Activated naive CD4-positive, alpha-beta T cell treated with anti-CD3 and anti-CD28 coated beads, Interleukin-2, amount 50 U/mL, for 72 hours (primary cell): ENCODE data around the gene GDPD5. TPM values are rescaled to one million over a fixed set of nuclear protein-coding genes. Genes with fewer than 3 reads are reported as not detected.

Experiments
- ATAC-seq, 2 donors: fragments of 150-1000 bp; cut with Tn5 transposase; 2 replicates each; pipeline ENCODE4 v1.10.0; 2021; ENCODE audit warnings: mild to moderate bottlenecking in 2 of 2, moderate library complexity in 2 of 2
- DNase-seq, 2 donors: peaks; one replicate each; pipeline ENCODE4 v3.0.0; 2021 to 2022; ENCODE audit warnings: low spot score in 2 of 2
- H3K27ac Mint-ChIP-seq, 2 donors: one replicate each; pipeline ENCODE4 v1.8.0; 2022; ENCODE audit warnings: mild to moderate bottlenecking in 2 of 2, mixed read lengths in 2 of 2
- H3K36me3 Mint-ChIP-seq, 2 donors: one replicate each; pipeline ENCODE4 v1.8.0; 2022; ENCODE audit warnings: mixed read lengths in 2 of 2
- H3K9me3 Mint-ChIP-seq, 2 donors: one replicate each; pipeline ENCODE4 v1.8.0; 2022; ENCODE audit warnings: mixed read lengths in 2 of 2
- total RNA-seq, 2 donors: library from RNA; stranded (reverse); gene quantifications; one replicate each; pipeline ENCODE4 v1.2.3, GENCODE V29; 2022

The GDPD5 gene
- total RNA-seq, 2 donors from 2014 or later: 13.4 to 22.7 TPM

DNA sequence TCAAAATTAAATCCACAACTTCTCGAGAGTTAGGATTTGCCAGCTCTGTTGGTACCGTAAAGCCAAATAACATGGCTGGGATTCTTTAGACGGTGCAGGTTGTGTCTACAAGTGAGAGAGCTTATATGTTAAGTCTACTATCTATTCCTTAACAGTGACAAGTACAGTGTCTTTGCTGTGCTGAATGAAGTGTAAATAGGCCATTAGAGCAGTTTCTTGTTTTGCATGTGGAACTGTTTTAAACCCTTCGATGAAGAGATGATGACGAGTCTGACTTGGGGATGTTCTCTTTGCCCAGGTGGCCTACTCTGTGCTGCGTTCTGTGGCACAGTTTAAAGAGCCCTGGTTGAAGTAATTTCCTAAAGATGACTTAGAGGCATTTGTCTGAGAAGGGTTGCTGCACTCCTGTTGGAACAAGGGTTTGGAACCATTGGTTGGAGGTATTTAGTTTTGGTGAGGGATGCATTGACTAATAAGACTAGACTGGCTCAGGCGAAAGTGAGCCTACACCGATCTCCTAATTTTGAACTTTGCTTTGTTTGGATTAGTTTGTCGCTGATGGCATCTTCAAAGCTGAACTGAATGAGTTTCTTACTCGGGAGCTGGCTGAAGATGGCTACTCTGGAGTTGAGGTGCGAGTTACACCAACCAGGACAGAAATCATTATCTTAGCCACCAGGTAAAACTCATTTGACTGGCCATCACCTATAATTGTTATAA lies 125.4 kb downstream of the GDPD5 start:
- Mint-ChIP-seq H3K36me3 (peaks cover 60 to 63% of the 10 kb centered on the region in 2 donors), H3K27ac (peak overlapping the region; percentile 99 to 100), H3K9me3 (no peaks in the 10 kb centered on the region)
- DNase-seq: no peak
- no peak for ATAC-seq

DNA sequence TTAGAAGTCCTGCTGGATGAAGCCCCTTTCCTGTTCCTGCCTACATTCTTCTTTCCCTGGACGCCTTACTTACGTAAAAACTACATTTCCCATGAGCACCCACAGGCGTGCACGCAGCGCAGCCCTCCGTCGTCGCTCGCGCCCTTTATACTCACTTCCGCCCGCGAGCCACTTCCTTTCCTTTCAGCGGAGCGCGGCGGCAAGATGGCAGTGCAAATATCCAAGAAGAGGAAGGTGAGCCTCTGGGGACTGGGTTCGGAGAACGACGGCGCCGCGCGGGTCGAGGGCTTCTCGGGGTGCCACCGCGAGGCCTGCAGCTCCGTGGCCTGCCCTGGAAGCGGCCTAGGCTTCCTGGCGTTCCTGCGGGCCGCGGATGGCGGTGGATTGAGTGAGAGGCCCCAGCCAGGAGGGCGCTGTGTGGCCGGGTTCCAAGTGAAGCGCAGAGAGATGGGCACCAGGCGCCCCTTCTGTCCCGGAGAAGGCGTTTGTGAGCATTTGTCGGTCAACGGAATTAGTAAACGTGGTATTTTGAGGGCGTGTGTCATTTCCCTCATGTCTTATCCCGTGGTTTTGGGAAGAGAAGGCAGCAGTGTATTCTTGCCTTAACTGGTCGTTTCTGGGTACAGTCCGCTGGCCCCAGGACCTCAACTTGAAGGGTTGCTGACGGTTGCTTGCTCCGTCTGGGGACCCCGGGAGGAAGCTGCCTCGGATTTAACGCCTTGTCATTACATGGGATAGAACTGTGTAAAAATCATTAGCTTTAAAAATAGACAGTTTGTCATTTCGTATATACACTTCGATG lies 126.2 kb downstream of the GDPD5 start, which contains the start of gene RPS3:
Gene RPS3 (plus strand): TSS at position 175 of the 802 bp plus-strand sequence. CDS start 30 bp downstream, at position 205.
- H3K9me3 Mint-ChIP-seq: no peaks in the 10 kb centered on the region
- ATAC-seq (peak; percentile 97), DNase-seq (peak; percentile 89 to 91)
- peak within 1 kb of the TSS; percentile 99 to 100 for H3K27ac Mint-ChIP-seq
- peaks cover 55% of the 10 kb centered on the region in 2 donors for H3K36me3 Mint-ChIP-seq

DNA sequence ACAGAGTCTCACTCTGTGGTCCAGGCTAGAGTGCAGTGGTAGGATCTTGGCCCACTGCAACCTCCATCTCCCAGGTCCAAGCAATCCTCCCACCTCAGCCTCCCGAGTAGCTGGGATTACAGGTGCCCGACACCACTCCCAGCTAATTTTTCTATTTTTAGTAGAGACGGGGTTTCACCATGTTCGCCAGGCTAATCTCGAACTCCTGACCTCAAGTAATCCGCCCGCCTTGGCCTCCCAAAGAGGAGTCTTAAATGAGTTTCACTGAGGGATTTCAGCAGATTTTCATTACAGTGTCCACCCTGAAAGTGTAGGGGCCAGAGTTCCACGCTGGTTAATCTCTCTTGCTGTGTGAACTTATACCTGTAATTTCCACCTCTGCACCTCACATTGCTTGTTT lies 126.8 kb downstream of the GDPD5 start:
- Mint-ChIP-seq H3K9me3 (no peaks in the 10 kb centered on the region), H3K36me3 (peaks cover 49% of the 10 kb centered on the region in 2 donors), H3K27ac (peak overlapping the region; percentile 99 to 100)
- DNase-seq (no peak), ATAC-seq (no peak)

DNA sequence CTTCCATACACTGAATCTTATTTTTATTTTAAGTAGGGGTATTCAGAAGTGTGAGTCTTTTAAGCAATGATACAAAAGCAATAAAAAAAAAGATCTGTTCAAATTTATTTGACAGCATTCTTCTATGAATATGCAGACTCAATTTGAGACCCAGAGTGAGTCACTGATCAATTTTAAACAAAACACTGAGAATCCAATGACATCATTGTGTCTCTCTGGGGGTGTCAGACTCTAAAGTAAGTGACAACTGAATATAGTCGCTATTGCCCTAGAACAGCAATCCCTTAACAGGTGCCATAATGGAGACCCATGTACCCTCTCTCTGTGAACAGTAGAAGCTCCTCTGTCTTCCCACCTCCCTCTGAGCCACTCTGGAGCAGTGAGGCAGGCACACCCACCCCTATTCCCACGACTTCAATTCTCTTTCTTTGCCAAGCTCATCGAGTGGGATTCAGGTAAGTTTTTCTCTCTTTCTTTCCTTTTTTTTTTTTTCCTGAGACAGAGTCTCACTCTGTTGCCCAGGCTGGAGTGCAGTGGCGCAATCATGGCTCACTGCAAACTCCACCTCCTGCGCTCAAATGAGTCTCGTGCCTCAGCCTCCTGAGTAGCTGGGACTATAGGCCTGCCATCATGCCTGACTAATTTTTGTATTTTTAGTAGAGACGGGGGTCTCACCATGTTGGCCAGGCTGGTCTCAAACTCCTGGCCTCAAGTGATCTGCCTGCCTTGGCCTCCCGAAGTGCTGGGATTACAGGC lies 131.5 kb downstream of the GDPD5 start:
- no peak for DNase-seq
- peaks cover 2 to 3% of the 10 kb centered on the region in 2 donors for H3K36me3 Mint-ChIP-seq
- ATAC-seq: peak in 1 of 2 donors; percentile 79
- H3K9me3 Mint-ChIP-seq: no peaks in the 10 kb centered on the region
- H3K27ac Mint-ChIP-seq: peak overlapping the region in 1 of 2 donors; percentile 50

DNA sequence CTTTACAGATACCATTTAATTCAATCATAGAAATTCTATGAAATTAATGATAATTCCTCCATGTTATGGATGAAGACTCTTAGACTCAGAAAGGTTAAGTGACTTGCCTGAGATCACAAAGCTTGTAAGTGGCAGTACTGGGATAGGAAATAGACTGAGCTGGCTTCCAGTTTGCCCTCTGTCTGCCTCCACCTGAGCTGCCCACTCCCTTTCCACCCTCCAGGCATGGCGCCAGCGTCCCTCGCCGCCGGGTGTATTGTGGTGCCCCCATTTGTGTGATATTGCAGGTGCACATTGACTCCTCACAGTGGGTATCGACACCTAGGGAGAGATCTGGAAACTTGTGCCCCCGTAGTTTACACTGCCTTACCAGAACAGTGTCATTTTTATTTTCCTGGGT lies 135.8 kb downstream of the GDPD5 start:
- Mint-ChIP-seq H3K9me3 (no peaks in the 10 kb centered on the region), H3K27ac (no peak overlapping the region), H3K36me3 (no peaks in the 10 kb centered on the region)
- ATAC-seq (no peak), DNase-seq (peak in 1 of 2 donors; percentile 30)

DNA sequence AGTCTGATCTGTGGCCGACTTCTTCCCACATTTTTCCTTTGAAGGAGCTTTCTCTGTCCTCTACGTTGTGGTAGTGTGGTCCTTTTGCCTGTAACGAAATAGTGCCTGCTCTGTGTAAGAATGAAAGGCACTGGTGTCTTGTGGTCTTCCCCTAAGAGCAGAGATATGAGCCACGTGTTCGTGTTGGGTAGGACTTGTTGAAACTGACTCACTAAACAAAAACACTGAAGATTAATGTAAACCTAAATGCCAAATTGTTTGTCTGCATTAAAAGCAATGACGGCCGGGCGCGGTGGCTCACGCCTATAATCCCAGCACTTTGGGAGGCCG lies 136.5 kb downstream of the GDPD5 start:
- ATAC-seq: no peak
- H3K9me3 Mint-ChIP-seq: no peaks in the 10 kb centered on the region
- H3K36me3 Mint-ChIP-seq: no peaks in the 10 kb centered on the region
- no peak overlapping the region for H3K27ac Mint-ChIP-seq
- no peak for DNase-seq

DNA sequence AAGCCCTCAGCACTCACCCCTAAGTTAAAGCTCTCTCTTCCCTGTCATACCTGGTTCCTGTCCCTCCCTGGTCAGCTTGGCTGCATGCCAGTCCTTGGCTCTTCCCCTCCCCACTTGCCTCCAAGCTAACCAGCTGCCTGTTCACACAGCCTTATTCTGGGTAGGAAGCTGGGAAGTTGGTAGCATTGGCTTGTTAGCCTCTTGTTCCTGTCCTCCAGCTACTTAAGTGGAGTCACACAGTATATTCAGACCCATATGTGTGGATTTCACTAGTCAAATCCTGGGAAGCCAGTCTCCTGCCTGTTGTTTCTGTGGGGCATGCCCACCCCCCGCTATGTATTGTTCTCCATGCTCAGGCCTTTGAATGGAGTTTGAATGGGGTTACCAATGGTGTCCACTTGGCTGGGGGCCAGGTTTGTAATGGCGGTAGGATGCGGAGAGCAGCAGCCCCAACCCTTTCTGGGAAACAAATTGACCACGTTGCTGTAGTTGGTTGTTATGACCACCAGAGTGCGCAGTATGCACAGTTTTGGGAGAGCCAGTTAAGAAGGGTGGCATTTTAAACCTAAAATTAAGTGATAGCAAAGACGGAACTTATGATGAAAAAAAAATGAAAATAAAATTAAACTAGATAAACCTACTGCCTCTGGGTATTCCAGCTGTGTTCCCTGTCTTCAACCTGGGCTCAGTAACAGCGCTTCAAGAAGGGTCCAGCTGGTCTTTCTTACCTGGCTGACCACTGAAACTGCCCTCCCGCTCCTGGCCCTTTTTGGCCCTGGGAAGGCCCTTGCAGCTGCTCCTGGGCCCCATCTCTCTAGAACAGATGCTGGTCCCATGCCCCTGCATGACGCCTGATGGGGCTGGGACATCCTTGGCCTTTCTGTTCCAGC lies 137.1 kb downstream of the GDPD5 start:
- ATAC-seq: peak; percentile 77 to 82
- Mint-ChIP-seq H3K9me3 (no peaks in the 10 kb centered on the region), H3K36me3 (no peaks in the 10 kb centered on the region)

DNA sequence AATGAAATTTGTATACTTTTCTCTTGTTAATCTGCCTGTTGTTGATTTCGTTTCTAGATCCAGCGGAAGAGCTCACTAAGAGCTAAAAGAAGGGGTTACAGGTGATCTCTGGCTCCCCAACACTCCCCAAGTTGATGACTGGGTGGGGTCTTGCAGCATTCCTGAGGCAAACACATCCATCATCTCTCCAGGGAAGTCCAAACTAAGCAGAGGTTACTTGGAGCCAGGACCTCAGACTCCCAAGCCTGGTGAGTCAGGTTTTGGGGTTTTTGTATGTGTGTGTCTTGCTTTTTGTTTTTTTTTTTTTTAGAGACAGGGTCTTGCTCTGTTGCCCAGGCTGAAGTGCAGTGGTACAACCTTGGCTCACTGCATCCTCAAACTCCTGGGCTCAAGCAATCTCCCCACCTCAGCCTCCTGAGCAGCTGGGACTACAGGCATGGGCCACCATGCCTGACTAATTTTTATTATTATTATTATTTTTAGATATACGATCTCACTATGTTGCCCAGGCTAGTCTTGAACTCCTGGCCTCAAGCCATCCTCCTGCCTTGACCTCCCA lies 137.9 kb downstream of the GDPD5 start:
- ATAC-seq: no peak
- no peak overlapping the region for H3K27ac Mint-ChIP-seq
- H3K9me3 Mint-ChIP-seq: no peaks in the 10 kb centered on the region
- no peaks in the 10 kb centered on the region for H3K36me3 Mint-ChIP-seq
- DNase-seq: peak in 1 of 2 donors; percentile 13

More for the DNA sequence above, 137.1 kb downstream of the GDPD5 start:
- no peak overlapping the region for H3K27ac Mint-ChIP-seq
- peak; percentile 68 to 72 for DNase-seq

DNA sequence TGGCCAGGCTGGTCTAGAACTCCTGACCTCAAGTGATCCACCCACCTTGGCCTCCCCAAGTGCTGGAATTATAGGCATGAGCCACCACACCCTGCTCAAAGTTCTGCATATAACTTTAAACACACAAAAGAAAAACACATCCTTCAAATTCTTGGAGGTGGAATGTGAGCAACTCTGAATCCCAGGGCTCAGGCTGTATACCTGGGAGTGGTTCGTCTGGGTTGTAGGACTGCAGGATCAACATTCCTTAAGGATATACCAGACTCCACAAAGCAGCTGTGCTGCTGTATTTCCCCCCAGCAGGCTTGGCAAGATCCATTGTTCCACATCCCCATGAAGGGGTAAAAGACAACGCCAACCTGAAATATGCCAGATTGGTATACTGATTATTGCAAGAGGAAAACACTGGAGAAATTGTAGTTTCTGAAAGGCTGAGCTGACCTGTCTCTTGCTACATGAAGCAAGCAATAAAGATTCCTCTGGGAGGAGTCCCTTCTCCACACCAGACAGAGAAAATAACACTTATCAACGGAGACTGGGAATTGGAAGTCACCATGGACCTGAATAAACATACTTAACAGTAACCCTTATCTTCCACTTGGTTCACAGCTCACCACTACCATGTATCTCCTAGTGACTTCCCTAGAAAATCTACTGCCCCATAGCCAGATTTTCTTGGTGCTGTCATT lies 138.7 kb downstream of the GDPD5 start:
- Mint-ChIP-seq H3K27ac (no peak overlapping the region), H3K36me3 (no peaks in the 10 kb centered on the region), H3K9me3 (no peaks in the 10 kb centered on the region)
- ATAC-seq: no peak
- no peak for DNase-seq

Other genes with a start within 250 kb of the GDPD5 start
- 10 to 100 TPM; 11.5 to 28.9 TPM for gene ARRB1, start 174.3 kb downstream of the GDPD5 start, total RNA-seq
- 1,000 to 10,000 TPM; 4,688 to 5,066 TPM for gene RPS3, start 126.4 kb downstream of the GDPD5 start, total RNA-seq
- gene KLHL35, start 92.7 kb downstream of the GDPD5 start, total RNA-seq: under 1 TPM in 1 of 2 donors, not detected in 1; 0.89 TPM
- gene SERPINH1, start 36.3 kb upstream of the GDPD5 start, total RNA-seq: 10 to 100 TPM in 1 of 2 donors, 1 to 10 TPM in 1; 8.2 to 24.5 TPM
- gene MAP6, start 143.1 kb upstream of the GDPD5 start, total RNA-seq: under 1 TPM in 1 of 2 donors, not detected in 1; 0.06 TPM
- not detected for gene MOGAT2, start 191.9 kb upstream of the GDPD5 start, total RNA-seq
- 1 to 10 TPM; 1.1 to 3.9 TPM for gene DGAT2, start 242.8 kb upstream of the GDPD5 start, total RNA-seq